ENCODE results near the gene KRTAP12-4. TPM values are rescaled to one million over a fixed set of nuclear protein-coding genes. Genes with fewer than 3 reads are reported as not detected.
"Not testable (repeated sequence)": the region's sequence is repeated elsewhere in the genome, so short reads cannot be mapped to it uniquely, and the experiment has no call there.

KRTAP12-4 gene
- total RNA-seq, 1 donor from 2014 or later, result not detected

GRCh38 chr21:44686843-44687561 lies 32.5 kb upstream of the KRTAP12-4 start:
- DNase-seq, result no peak

DNA sequence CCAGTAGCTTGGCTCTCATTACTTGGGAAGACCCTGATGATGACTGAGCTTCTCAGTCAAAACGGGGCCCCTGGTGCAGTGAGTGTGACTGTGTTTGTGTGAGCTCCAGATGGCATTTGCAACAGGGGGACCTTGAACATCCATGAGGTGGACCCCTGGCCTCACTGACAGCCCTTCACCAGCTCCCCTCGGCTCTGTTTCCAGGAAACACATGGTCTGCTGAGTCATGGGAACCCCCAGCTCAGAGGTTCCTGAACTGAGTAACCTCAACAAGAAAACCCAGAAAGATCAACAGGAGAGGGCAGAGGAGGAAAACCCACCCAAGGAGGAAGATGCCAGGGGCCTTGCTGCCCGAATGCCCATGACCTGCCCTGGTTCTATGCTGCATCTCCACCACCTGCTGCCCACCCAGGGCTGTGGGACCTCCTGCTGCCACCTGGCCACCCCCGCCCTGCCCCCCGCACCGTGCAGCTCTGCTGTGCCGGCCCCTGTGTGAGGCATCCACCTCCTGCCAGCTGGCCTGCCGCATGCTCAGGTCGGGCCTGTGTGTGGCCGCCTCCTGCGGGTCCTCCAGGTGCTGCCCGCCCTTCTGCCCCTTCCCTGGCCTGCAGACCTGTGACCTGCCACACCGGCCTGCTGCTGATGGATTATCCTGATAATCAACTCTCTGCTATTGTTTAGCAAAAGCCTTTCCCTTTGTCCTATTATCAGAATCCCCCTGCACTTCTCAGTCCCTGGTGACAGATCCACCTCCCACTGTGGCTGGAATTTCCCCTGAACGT lies 31.7 kb upstream of the KRTAP12-4 start:
- DNase-seq, result no peak

- DNase-seq, result not testable (repeated sequence)
These were observed 30.6 kb upstream of the KRTAP12-4 start for GRCh38 chr21:44685050-44685449.

- DNase-seq, result no peak
These were observed 30.0 kb upstream of the KRTAP12-4 start for GRCh38 chr21:44684483-44684882.

DNA sequence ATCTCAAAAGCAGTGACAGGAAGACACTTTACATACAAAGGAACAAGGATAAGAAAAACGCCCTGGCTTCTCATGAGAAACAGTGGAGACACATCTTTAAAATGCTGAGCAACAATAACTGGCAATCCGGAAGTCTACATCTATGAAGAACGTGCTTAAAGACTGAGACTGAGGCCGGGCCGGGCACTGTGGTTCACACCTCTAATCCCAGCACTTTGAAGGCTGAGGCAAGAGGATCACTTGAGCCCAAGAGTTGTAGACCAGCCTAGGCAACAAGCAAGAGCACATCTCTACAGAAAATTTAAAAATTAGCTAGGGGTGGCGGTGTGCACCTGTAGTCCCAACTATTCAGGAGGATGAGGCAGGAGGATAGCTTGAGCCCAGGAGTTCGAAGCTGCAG lies 29.6 kb upstream of the KRTAP12-4 start:
- no peak for DNase-seq

DNA sequence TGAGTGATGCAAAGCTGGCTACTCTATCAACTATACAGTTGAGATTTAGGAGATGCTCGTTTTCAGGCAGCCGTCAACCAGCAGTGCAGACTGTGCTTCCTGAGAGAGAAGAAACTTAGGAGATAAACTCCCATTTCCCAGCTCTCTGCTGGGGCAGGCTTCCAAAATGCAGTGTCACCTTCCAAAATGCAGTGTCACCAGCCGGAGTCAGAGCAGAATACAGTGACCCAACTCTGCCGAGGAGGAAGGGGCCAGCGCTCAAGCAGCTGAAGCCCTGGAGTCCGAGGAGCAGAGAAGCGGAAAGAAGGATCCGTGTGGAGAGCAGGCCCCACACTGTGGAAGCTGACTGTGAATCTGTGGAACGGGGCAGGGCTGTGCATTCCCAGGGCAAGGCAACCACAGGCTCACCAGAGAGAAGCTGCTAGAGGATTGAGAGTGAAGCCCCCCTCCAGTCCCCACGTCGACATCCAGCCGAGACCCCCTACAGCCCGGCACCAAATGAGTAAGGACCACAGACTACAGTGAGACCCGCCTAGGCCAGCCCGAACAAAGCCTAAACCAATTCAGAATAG lies 28.2 kb upstream of the KRTAP12-4 start:
- no peak for DNase-seq

DNA sequence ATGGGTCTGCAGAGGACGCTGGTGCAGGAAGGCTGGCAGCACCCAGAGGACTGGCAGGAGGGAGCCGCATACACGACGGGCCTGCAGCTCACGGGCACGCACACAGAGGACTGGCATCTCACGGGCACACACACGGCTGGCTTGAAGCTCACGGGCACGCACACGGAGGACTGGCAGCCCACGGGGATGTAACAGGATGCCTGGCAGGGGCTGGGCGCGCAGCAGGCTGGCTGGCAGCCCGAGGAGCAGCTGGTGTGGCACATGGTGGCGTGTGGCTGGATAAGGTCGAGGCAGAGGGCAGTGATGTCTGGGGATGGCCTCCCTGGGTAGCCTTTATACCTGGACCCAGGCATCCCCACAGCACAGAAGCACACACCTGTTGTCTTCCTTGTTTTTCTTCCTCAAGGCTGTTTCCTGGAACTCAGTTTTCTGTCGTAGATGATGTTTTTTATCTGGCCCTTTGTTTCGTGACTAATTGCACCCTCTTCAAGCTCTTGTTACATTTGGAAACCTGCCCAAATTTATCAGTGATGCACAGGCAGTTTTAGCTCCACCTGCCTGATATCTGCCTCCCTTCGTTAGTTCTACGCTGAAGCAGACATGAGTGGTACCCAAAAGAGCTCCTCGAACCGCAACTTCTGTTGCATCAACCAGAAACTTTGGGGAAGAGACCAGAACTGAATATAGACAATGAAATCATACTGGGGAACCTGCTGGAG lies 27.6 kb upstream of the KRTAP12-4 start, which contains the start of gene KRTAP12-1:
KRTAP12-1 (minus strand) TSS at position 303 of the 719 bp plus-strand sequence; CDS start at position 263, 40 bp downstream.
- no peak for DNase-seq

GRCh38 chr21:44681152-44681551 lies 26.7 kb upstream of the KRTAP12-4 start:
- no peak for DNase-seq

GRCh38 chr21:44677881-44678280 lies 23.4 kb upstream of the KRTAP12-4 start:
- no peak for DNase-seq

DNA sequence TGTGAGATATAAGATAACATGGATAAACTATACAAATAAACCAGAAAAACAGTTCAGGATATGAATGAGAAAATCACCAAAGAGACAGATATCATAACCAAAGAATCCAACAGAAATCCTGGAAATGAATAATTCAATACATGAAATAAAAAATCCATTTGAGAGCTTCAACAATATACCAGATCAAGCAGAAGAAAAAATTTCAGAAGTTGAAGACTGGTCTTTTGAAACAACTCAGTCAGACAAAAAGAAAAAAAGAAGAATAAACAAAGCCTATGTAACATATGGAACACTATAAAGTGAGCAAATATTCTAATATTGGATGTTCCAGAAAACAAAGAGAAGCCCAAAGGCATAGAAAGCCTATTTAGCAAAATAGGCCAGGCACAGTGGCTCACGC lies 17.5 kb upstream of the KRTAP12-4 start:
- DNase-seq, result no peak

DNA sequence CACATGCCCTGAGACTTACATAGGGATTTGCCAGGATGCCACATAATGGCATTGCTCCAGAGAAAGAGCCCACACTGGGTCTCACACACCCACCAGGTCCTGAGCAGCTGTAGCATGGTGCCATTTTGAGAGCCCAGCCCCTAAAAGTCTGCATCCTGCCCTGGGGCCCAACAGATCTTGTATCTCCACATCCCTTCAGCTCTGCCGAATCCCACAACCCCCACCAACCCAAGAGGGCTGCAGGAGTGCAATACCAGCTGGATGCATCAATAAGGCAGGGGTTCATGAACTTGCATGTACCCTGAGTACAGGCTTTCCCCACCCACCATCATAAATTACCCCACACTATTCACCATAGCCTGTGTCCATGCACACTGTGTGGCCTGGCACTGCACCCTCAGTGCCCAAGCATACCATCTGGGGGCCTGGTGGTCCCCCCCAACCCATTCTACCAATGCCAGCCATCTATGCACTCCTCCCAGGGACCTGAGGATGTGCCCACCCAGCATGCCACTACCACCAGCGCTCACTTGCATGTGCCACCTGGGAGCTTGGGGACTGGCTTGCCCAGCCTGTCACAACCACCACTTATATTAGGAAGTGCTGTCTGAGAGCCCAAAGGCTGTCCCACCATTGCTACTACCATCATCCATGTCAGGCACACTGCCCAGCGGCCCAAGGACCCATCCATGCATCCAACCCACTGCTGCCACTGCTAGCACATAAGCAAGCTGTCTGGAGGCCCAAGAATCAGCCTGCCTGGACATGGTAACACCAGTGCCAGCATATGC lies 16.4 kb upstream of the KRTAP12-4 start:
- DNase-seq, result no peak

DNA sequence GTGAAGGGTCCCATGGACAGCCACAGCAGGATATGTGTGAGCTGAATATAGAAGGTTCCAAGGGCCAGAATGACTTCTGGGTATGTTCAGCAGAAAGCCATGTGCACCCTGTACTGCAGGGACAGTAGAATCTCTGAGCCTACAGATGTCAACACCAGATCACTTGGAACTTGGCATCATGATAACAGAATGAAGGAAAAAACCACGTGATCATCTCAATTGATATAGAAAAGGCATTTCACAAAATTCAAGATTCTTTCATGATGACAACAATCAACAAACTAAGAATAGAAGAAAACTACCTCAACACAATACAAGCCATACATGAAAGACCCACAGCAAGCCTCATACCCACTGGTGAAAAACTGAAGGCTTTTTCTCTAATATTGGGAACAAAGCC lies 13.2 kb upstream of the KRTAP12-4 start:
- no peak for DNase-seq

- DNase-seq, result no peak
These were observed 12.2 kb upstream of the KRTAP12-4 start, which contains the start of gene KRTAP12-2 for GRCh38 chr21:44666401-44667320. KRTAP12-2 (minus strand) TSS chr21:44666927; CDS start chr21:44666886, 41 bp downstream.

GRCh38 chr21:44664691-44665090 lies 10.2 kb upstream of the KRTAP12-4 start:
- no peak for DNase-seq

- not testable (repeated sequence) for DNase-seq
These were observed 7.1 kb upstream of the KRTAP12-4 start for GRCh38 chr21:44661567-44661966.

DNA sequence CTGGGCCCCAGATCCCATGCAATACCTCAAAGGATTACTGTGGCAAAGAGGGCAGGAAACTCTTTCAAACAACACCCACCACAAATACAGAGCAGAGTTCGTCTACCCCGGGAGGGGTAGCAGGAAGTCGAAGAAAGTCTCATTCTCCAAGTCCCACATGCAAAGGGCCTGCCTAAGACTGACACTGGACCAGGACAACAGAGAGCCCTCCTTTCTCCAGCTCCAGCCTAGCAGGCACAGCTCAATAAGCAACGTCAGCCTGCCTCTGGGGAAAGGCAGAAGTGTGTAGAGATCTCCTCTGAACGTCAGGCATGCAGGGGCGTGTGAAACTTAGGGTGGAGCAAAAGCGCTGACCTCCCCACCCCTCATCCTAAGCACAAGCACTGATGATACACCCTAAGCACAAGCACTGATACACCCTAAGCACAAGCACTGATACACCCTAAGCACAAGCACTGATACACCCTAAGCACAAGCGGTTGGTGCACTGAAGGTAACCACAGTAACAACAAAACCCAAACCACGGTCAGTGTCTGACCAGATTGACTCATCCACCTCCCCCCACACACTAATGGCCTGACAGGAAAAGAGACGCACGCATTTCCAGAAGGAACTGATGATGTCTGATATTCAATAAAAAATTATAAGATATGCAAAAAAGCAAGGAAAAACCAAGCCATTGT lies 4.6 kb upstream of the KRTAP12-4 start:
- no peak for DNase-seq

DNA sequence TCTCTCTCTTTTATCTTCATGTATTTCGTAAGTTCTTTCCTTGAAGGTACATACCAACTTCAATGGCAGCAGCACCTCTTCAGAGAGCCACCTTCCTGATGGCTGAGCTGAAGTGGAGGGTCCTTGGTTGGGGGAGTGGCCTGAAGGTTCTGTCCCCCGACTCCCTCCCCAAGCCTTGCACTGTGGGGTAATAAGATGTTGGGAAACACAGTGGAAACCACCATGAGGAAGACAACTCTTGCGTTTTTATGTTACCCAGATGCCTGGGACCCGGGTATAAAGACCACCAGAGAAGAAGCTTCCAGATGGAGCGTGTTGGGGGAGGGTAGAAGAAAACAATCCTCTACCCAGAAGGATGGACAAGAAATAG lies 4.1 kb upstream of the KRTAP12-4 start:
- DNase-seq, result no peak

- no peak for DNase-seq
These were observed 3.4 kb upstream of the KRTAP12-4 start, which contains the start of gene KRTAP12-3 for GRCh38 chr21:44657635-44658540. KRTAP12-3 (plus strand) TSS chr21:44657932; CDS start chr21:44657980, 48 bp downstream.

- no peak for DNase-seq
These were observed 2.4 kb upstream of the KRTAP12-4 start for GRCh38 chr21:44656868-44657267.

All from skin of body (tissue), 2 donors.